ENCODE measurements around the gene MTHFD2L.

MTHFD2L gene

DNA sequence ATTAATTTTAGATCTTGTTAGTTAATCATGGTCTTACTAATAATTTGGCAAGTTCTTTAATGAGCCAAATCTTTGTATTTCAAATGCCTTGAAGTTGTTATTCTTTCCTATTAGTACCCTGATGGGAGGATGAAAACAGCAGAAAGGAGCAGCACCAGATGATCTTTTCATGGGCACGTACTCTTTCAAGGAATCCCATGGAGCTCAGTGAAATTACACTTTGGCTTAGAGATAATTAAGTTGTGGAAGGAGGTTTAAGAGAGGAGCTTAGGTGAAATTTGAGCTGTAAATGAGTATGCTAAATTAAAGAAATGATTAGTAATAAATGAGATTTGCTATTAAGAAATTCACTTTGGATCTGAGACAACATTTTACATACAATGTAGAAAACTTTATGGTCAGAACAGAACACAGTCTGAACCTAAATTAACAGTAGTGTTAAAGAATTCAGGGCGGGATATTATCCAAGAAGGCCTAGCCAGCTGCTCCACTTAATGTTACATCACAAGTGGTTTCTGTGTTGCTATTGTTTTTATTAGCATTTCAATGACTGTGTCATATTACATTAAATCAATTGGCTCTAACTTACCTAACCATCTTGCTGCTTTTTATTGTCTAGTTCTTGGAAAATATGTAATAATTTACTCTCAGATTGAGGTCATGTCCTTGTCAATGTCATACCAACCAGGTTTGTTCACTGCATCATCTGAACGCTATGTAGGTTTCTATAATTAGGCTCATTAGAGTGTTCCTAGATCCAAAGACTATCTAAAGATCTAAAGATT is 3.9 kb downstream of the MTHFD2L start:
- Histone ChIP-seq H3K36me3 (ENCODE audit: low read length) (0 out of 2 replicates have a peak, but pooled peaks cover 3% of the 10 kb centered on the region), H2AFZ (ENCODE audit: low read depth, low read length, severe bottlenecking) (no peak overlapping the region)

DNA sequence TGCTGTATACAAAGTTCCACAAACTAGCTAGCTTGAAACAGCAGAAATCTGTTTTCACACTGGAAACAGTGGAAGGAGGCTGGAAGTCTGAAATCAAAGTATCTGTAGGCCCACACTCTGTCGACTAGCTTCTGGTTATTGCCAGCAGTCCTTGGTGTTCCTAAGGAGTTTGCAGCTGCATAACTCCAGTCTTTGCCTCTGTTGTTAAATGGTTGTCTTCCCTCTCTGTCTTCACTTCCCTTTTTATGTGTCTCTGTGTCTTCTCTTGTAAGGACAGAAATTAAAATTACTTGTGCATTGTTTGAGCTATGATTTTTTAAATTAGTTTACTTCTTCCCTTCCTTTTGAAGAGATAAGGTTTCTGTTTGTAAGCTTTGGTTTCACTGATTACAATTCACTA is 8.2 kb downstream of the MTHFD2L start:
- Histone ChIP-seq H3K9me2 (replicated peaks; ENCODE audit: insufficient read depth, low read length) (no peaks in the 10 kb centered on the region), H3K9ac (ENCODE audit: low read length) (no peak overlapping the region), H3K36me3 (ENCODE audit: low read length) (no peaks in the 10 kb centered on the region), H3F3A (ENCODE audit: insufficient read depth) (no peaks in the 10 kb centered on the region), H3K27ac (ENCODE audit: low read depth, low read length) (no peak overlapping the region), H3K27me3 (ENCODE audit: low read length) (no peaks in the 10 kb centered on the region), H3K9me3 (ENCODE audit: insufficient read depth, low read length) (no peaks in the 10 kb centered on the region), H3K79me2 (ENCODE audit: insufficient read depth, low read length) (peaks cover 12% of the 10 kb centered on the region), H3K4me3 (ENCODE audit: insufficient read depth, low read length, poor library complexity, severe bottlenecking) (no peak overlapping the region), H2AFZ (ENCODE audit: low read depth, low read length, severe bottlenecking) (no peak overlapping the region), H3K4me2 (ENCODE audit: low read depth, low read length, poor library complexity, severe bottlenecking) (no peak overlapping the region), H4K20me1 (ENCODE audit: low read depth, low read length) (no peaks in the 10 kb centered on the region)
- TF ChIP-seq EZH2phosphoT487 (conservative IDR thresholded peaks at IDR 0.05; ENCODE audit: low read length) = no peak
- TF ChIP-seq, protein P1, sequence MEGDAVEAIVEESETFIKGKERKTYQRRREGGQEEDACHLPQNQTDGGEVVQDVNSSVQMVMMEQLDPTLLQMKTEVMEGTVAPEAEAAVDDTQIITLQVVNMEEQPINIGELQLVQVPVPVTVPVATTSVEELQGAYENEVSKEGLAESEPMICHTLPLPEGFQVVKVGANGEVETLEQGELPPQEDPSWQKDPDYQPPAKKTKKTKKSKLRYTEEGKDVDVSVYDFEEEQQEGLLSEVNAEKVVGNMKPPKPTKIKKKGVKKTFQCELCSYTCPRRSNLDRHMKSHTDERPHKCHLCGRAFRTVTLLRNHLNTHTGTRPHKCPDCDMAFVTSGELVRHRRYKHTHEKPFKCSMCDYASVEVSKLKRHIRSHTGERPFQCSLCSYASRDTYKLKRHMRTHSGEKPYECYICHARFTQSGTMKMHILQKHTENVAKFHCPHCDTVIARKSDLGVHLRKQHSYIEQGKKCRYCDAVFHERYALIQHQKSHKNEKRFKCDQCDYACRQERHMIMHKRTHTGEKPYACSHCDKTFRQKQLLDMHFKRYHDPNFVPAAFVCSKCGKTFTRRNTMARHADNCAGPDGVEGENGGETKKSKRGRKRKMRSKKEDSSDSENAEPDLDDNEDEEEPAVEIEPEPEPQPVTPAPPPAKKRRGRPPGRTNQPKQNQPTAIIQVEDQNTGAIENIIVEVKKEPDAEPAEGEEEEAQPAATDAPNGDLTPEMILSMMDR (IDR thresholded peaks at IDR 0.05; ENCODE audit: insufficient read depth, low read length, poor library complexity, severe bottlenecking) = no peak

More for the DNA sequence above, 3.9 kb downstream of the MTHFD2L start:
- Histone ChIP-seq H4K20me1 (ENCODE audit: low read depth, low read length) (no peaks in the 10 kb centered on the region), H3K79me2 (ENCODE audit: insufficient read depth, low read length) (peaks cover 38% of the 10 kb centered on the region), H3K9me3 (ENCODE audit: insufficient read depth, low read length) (no peaks in the 10 kb centered on the region), H3K4me2 (ENCODE audit: low read depth, low read length, poor library complexity, severe bottlenecking) (no peak overlapping the region), H3K4me3 (ENCODE audit: insufficient read depth, low read length, poor library complexity, severe bottlenecking) (no peak overlapping the region), H3F3A (ENCODE audit: insufficient read depth) (no peaks in the 10 kb centered on the region; the same call in 1 of the 2 replicates), H3K27ac (ENCODE audit: low read depth, low read length) (no peak overlapping the region), H3K9ac (ENCODE audit: low read length) (no peak overlapping the region), H3K27me3 (ENCODE audit: low read length) (no peaks in the 10 kb centered on the region), H3K9me2 (replicated peaks; ENCODE audit: insufficient read depth, low read length) (no peaks in the 10 kb centered on the region)
- TF ChIP-seq EZH2phosphoT487 (conservative IDR thresholded peaks at IDR 0.05; ENCODE audit: low read length) = no peak
- TF ChIP-seq, protein P1 (IDR thresholded peaks at IDR 0.05; ENCODE audit: insufficient read depth, low read length, poor library complexity, severe bottlenecking) = no peak

DNA sequence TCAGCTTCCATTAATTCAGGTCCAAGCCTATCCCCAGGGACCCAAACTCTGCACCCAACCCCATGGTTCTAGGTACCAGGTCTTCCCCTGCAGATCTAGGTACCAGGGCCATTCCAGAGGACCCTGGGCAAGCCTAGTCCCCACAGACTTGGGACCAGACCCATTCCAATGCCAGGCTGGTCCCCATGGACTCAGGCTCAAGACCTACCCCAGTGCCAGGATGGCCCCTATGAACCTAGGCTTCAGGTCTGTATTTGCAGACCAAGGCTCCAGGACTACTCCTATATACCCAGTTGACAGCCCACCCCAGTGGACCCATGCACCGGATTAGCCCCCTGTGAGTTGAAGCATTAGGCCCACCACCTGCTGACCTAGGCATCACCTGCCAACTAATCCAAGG is 8.9 kb downstream of the MTHFD2L start:
- Histone ChIP-seq H3K9me2 (replicated peaks; ENCODE audit: insufficient read depth, low read length) (no peaks in the 10 kb centered on the region), H3K4me2 (ENCODE audit: low read depth, low read length, poor library complexity, severe bottlenecking) (no peak overlapping the region), H2AFZ (ENCODE audit: low read depth, low read length, severe bottlenecking) (no peak overlapping the region), H3K9ac (ENCODE audit: low read length) (no peak overlapping the region), H3K27ac (ENCODE audit: low read depth, low read length) (no peak overlapping the region), H3K36me3 (ENCODE audit: low read length) (no peaks in the 10 kb centered on the region), H3K4me3 (ENCODE audit: insufficient read depth, low read length, poor library complexity, severe bottlenecking) (no peak overlapping the region), H4K20me1 (ENCODE audit: low read depth, low read length) (no peaks in the 10 kb centered on the region), H3K9me3 (ENCODE audit: insufficient read depth, low read length) (no peaks in the 10 kb centered on the region), H3K79me2 (ENCODE audit: insufficient read depth, low read length) (peaks cover 6% of the 10 kb centered on the region), H3K27me3 (ENCODE audit: low read length) (no peaks in the 10 kb centered on the region), H3F3A (ENCODE audit: insufficient read depth) (no peaks in the 10 kb centered on the region)
- TF ChIP-seq EZH2phosphoT487 (conservative IDR thresholded peaks at IDR 0.05; ENCODE audit: low read length) = no peak
- TF ChIP-seq, protein P1 (IDR thresholded peaks at IDR 0.05; ENCODE audit: insufficient read depth, low read length, poor library complexity, severe bottlenecking) = no peak
